CD4-positive, alpha-beta T cell treated with Interleukin-15 for 1 hour (primary cell): Measurements from ENCODE around the gene TDRD6.
A peak's percentile ranks its signal among the peaks of the same experiment; 100 is the strongest.
"Not testable (repeated sequence)": the region's sequence is repeated elsewhere in the genome, so short reads cannot be mapped to it uniquely, and the experiment has no call there.

Experiments used
- DNase-seq: peaks from one replicate; pipeline ENCODE4 v3.0.0-alpha.2; 2020

TDRD6 gene

DNA sequence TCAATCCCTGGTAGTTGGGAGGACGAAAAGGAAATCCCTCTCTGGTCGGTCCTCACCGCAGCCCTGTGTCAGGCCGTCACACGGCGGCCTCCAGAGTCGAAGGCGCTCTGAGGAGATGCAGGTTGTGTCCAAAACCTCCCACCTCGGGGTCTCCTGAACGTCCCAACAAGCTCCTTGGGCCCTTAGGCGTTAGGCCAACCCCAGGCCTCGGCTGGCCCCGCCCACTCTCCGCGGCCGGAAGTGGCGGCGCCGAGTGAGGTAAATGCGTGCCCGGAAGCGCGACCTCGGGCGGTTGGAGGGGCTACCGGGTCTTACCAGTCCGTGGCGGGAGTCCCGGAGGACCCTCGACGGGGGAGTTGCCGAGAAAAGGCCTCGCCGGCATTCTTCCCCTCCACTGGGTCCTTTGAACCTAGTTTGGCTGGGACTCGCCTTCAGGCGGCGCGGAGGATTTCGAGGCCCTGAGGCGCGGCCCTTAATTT lies at the start of gene TDRD6:
Gene TDRD6, plus strand, starts transcription at position 267 of the 479 bp plus-strand sequence. CDS start 244 bp downstream, outside the sequence.
- DNase-seq: no peak

GRCh38 chr6:46637933-46638332 lies 49.8 kb upstream of the TDRD6 start:
- no peak for DNase-seq

DNA sequence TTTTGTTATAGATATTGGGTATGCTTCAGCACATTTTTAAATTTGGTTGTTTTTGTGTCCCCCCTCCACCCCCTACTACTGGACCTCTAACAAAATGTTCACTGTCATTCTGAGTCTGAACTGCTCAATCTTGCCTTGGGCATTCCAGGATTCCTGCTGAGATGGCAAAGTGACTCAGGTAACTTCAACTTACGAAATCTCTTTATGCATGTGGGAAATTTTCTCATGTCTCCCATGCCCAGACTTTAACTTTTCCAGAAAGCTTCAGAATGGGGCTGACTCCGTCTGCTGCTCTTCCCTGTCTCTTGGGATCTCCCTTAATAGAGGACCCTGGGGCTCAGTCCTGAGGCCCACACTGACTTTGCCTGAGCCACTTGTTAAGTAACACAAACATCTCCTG lies 49.0 kb upstream of the TDRD6 start:
- DNase-seq: no peak

DNA sequence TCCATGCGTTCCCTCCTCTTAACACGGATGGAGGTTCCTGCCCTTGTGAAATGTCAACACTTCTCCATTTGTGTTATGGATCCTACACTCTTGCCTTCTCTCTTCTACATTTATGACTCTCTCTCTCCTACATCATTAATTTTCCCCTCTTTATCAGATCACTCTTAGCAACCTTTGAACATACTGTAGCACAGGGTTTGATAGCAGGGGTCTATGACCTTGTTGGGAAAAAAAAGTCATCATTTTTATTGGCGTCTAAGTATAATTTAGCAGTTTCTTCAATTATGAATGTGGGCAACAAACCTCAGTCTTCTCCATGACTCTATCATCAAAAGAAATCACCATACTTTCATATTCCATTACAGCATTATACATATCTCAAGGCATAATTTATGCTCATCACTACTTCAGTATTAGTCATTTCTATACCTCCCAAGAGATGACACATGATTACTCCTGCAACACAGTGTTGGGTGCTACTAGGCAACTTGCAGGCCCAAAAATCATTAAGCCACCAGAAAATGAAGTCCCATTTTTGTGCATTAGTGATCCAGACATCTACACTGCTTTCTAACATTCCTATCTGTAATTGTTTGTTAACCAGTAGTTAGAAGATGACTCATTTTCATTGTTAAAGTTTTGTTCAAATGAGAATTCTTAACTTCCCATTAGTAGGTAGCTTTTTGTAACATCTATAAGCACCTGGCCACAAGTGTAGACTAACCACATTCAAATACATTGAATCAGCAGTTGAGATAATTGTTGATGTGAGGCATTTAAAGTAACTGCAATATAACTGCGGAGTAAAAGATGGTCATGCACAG lies 44.5 kb upstream of the TDRD6 start:
- no peak for DNase-seq

GRCh38 chr6:46645265-46645664 lies 42.4 kb upstream of the TDRD6 start:
- no peak for DNase-seq

- not testable (repeated sequence) for DNase-seq
Measured at GRCh38 chr6:46648108-46648507, 39.6 kb upstream of the TDRD6 start.

DNA sequence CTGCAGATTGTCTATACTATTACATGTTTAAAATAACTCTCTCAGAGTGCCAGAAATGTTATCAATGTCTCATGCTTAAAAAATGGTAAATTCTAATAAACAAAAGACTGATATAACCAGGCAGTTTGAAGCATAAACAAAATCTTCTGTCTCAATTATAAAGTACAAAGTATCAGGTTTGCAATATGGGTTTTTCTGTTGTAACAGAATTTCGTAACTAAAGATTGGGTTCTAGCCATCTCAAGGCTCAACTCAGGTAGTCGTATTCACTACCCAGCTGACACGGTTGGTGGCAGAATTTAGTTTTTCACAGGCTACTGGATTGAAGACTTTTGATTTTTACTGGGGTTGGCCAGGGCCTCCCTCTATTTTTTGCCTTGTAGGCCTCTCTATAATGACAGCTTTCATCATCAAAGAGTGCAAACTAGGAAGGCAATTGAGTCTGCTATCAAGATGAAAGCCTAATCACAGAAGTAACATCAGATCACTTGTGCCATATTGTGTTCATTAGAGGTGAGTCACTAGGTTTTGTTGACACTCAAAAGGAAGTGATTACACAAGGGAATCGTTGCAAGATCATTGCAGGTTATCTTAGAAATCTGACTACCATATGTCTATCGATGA lies 38.7 kb upstream of the TDRD6 start:
- no peak for DNase-seq

DNA sequence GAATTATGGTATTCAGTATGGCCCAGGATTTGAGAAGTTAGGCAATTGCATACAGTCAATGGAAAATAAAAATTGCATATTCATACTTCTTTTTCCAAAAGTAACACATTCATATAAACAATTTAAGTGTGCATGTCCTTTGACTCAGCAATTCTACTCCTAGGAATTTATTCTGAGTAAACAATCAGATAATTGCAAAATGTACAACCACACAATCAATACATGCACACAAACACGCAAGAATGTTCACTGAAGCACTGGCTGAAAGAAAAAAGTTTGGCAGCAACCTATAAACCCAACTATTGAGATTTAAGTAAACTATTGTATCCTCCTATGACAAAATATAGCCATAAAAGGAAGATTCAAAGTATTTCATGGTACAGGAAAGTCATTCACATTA lies 36.7 kb upstream of the TDRD6 start:
- no peak for DNase-seq

DNA sequence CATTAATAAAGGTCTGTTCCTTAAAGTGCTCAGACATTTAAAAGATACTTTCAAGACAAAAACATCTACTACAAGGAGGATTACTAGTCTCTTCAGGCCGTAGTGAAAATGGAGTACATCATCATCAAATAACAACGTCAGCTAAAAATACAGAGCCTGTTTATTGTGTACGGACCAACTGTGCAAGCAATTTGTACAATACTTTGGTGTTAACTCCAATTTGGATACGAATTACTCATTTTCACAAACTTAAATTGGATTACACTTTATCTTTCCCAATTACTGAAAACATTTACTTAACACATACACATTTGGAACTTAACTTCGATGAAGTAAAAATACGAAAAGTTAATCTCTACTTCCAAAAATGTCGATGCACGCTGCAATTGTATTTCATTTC lies 35.9 kb upstream of the TDRD6 start:
- DNase-seq: no peak

DNA sequence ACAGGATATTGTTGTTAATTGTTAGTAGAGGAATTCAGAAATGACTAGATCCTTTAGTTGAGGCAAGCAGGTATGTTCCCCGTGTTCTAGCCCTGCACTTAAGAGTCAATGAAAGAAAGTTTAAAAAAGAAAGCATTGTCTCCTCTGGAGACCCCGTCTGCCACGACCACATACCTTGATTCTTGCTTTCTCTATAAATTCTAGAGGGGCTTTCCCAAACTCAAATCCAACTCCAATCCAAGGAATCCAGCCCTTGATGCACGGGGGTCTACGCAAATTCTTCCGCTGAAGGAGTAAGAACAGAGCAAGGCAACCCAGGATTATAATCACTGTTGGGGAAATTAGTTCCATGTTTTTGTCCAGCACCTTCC lies 35.5 kb upstream of the TDRD6 start:
- no peak for DNase-seq

DNA sequence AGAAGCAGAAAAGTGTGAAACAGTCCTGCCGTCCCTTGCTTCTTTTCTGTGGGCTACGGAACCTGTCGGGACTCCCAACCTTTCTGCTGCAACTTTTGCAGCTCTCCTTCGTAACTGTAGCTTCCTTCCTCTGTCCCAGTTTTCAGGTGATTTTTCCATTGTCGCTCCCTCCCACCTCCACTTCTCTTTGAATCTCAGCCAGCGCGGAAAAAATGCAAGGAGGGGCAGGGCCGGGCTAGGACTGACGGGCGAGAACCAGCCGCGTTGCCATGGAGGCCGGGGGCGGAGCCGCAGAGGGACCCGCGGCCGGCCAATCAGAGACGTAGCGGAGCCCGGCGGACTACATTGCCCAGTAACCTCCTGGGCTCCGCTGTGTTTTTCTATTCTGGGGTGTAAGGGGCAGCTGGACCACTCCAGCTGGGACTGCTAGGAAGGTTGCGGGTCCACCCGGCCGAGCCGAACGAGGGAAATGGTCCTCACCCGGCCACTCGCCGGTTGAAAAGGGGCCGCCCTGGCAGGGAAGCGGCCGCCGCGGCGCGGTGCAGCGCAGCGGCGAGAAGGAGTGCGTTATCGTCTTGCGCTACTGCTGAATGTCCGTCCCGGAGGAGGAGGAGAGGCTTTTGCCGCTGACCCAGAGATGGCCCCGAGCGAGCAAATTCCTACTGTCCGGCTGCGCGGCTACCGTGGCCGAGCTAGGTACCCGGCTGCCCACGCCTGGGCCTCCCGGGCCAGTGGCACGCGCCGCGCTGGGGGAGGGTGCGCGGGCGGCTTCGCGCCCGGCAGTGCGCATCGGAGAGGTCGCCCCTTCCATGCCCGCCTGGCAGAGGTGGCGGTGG lies 34.9 kb upstream of the TDRD6 start, which contains the start of the genes CYP39A1 and SLC25A27:
Gene CYP39A1, minus strand, starts transcription at position 216 of the 836 bp plus-strand sequence. CDS start 236 bp downstream, outside the sequence.
Gene SLC25A27, plus strand, starts transcription at position 373 of the 836 bp plus-strand sequence. Its CDS starts 218 bp downstream, at position 591.
- DNase-seq: peak; percentile 79

DNA sequence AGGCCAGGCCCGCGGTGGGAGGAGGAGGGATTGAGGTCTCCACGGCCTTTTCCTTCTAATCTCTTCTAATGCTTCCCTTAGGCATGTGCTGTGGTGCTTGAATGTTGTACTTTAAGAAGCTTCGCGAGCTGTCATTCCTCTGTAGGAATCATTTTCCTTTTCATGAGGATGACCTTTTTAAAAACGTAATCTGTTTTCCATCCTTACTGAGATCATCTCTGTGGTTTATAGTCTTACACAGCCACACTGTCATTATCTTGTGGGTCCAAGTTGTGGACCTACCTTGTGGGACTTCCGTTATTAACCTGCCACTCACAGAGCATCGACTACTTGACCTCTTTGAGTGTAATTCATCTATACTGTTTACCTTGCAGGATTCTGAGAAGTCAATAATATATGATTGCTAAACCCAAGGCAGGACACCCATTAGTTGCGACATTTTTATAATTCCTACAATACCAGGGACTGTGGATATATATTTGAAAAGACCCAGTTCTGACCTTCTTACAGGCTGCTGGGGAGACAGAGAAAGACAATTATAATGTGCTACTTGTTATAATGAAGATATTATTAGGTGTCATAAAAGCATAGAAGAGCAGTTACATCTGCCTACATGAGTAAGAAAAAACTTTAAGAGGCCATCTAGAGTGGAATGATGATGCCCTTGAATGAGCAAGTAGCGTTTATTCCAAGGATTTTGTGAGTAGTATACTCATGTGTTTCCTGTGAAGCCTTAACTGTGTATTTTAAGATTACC lies 34.1 kb upstream of the TDRD6 start:
- no peak for DNase-seq

DNA sequence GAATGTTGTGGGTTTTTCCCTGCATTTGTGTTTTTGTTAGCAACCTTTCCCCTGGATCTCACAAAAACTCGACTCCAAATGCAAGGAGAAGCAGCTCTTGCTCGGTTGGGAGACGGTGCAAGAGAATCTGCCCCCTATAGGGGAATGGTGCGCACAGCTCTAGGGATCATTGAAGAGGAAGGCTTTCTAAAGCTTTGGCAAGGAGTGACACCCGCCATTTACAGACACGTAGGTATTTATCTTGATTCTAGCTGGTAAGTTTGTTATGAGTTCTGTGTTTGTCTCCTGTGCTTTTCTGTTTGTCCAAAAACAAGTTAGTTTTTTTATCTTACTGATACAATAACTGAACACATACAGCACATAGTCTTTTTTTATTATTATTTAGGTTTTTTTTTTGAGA lies 31.9 kb upstream of the TDRD6 start:
- no peak for DNase-seq

- no peak for DNase-seq
Measured at GRCh38 chr6:46657642-46658041, 30.0 kb upstream of the TDRD6 start.

DNA sequence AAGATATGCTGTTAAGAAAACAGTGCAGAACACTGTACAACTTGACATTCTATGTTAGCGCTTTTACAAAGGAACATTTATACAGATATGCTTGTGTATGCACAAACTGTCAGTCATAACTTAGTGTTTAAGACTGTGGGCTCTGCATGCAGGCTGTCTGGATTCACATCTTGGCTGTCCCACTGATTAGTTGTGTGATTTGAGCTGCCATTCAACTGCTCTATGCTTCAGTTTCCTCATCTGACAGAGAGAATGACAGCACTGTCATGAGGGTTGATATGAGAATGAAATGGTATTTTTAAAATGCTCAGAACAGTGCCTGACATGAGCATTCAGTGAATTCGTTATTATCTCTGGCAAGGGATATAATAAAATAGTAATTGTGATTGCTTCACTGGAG lies 26.2 kb upstream of the TDRD6 start:
- no peak for DNase-seq

GRCh38 chr6:46667377-46667776 lies 20.3 kb upstream of the TDRD6 start:
- DNase-seq: no peak

DNA sequence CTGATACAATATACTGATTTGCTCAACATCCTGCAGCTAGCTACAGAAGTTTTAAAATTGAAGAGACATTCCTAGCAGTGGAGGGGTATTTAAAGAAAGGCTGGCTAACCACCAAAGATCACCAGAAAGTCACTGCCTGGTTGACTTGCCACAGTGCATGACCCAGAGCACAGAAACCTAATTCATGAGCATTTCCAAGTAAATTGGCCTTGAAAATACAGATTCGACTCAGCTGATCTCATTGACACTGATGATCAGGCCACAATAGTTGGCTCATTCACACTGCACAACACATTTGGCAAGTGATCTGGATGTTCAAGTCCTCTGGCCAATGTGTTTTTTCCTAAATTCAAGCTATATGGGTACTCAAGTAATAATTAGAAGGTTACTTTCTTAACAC lies 13.3 kb upstream of the TDRD6 start:
- DNase-seq: no peak

GRCh38 chr6:46676604-46677313 lies 10.9 kb upstream of the TDRD6 start:
- DNase-seq: no peak

DNA sequence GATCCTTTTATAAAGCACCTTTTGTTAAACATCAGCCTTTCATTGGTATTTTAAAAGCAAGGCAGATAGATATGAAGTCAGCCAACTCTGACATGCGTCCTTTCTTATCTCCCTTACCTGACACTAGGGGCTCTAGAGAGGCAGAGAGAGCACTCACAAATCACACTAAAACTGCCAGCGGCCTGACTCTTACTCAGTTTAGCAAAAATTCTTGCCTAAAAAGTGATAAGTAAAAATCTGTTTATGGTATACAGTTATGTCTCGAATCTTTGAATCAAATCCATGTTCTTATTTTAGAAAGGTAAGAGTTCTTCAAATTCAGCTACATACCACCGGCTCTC lies 10.4 kb upstream of the TDRD6 start:
- no peak for DNase-seq

GRCh38 chr6:46684771-46685170 lies 2.9 kb upstream of the TDRD6 start:
- DNase-seq: no peak

GRCh38 chr6:46688117-46688965 lies 656 bp downstream of the TDRD6 start:
- no peak for DNase-seq
